GM21381 (cell line): Measurements from ENCODE around the gene ZSWIM6.

ENCODE experiments used
- ATAC-seq: cut with Tn5 transposase; IDR thresholded peaks from one replicate; pipeline ENCODE4 v1.9.1; 2021; ENCODE audit warnings: mild to moderate bottlenecking, moderate library complexity; ENCODE audit not compliant: unreplicated experiment

Gene ZSWIM6

DNA sequence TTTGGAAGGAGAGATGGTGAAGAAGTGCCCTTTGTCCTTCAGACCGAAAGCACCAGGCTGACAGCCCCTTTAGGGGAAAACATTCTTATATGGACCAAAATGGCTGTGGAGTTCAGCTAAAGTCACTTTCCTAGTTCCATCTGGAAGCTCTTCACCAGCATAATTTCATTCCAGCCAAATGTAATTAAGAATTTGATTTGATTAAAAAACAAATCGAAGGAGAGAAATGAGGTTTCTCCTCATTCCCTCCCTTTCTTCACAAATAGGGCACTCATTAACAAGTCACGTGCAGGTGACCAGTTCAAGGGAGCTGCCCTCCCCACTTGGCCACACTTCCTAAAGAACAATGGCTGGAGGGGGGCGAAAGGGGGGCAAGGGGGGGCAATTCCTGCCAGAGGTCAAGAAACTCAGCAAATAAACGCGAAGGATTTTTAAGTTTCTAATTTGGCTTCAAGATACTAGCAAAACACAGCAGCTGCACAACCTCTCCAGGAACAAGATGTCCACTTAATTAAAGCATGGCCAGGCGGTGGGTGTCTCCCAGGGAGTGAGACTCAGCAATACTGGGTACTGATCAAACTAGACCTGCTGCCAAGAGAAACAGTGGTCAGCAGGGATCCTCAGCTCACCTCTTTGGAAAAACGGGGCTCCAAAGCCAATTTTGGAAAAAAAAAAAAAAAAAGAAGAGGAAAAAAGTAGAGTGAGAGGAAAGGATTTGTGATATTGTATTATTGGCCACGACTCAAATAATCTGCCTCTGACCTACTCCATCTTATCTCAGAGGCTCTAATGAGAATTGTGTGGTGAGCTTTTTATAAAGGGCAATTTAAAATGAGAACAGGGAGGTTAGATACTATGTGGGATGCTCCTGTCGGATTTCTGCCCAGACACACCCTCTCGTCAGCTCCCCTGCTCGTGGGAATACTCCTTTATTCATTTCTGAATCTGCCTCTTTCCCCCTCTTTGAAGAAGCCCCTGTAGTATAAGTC is 254.3 kb downstream of the ZSWIM6 start:
- ATAC-seq = no peak

DNA sequence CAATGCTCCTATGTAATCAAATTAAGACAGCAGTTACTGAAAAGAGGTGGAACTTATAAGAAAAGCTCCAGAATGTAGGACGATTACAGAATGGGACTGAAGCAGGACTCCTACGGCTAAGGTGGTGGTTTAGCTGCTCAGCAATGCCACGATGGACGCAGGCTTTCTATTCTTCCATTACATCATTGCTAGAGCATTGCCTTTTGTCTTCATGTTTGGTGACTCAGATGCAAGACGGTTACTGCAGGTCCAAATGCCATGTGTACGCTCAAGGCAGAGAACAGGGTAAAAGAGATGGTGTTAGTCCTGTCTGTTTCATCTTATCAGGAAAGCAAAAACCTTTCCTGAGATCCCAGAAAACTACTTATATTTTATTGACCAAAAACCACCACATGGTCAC is 255.1 kb downstream of the ZSWIM6 start:
- ATAC-seq = no peak

DNA sequence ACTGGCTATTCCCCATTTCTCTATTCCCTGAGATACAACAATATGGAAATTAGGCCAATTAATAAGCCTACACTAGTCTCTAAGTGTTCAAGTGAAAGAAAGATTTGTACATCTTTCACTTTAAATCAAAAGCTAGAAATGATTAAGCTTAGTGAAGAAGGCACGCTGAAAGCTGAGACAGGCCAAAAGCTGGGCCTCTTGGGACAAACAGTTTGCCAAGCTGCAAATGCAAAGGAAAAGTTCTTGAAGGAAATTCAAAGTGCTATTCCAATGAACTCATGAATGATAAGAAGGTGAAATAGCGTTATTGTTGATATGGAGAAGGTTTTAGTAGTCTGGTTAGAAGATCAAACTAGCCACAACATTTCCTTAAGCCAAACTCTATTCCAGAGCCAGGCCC is 256.2 kb downstream of the ZSWIM6 start:
- ATAC-seq = no peak

DNA sequence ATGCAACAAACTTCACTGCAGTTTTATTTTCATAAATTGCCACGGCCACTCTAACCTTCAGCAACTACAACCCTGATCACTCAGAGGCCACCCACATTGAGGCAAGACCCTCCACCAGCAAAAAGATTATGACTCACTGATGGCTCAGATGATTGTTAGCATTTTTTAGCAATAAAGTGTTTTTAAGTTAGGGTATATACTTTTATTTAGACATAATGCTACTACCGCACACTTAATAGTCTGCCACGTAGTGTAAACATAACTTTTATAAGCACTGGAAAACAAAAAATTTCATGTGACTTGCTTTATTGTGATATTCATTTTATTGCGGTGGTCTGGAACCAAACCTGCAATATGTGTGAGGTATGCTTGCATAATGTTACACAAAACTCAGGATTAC is 257.9 kb downstream of the ZSWIM6 start:
- no peak for ATAC-seq

DNA sequence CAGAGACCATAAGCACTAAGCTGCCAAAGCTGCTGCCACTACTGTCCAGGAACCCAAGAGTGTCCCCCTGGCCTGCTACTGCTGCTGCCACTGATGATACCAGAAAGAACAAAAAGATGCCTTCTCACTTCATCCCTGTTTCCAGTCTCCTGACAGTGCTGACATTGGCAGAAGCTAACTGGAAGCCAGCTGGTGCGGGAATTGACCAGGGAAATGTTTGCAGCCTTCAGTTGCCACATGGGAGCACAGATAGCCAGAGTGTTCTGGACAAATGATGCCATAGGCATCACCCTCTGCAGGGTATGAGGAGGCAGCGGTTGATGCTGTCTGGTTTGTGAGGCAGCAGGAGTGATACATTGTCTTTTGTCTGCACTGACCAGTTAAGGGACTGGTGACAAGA is 258.4 kb downstream of the ZSWIM6 start:
- no peak for ATAC-seq

DNA sequence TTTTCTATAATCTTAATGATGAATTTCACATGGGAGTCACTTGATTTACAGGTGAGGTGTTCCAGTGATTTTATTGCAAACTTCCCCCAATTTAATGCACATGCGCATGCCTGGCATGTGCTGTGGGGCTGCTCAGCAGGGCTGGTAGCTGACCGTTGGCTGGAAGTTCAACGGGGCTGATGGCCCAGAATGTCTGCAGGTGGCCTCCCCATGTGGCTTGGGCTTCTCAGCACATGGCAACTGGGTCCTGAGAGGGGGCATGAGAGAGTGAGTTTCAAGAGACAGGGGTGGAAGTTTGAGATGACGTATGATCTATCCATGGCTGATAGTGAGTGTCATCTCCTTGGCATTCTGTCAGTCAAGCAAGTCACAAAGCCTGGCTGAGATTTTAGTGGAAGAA is 259.8 kb downstream of the ZSWIM6 start:
- ATAC-seq = no peak

DNA sequence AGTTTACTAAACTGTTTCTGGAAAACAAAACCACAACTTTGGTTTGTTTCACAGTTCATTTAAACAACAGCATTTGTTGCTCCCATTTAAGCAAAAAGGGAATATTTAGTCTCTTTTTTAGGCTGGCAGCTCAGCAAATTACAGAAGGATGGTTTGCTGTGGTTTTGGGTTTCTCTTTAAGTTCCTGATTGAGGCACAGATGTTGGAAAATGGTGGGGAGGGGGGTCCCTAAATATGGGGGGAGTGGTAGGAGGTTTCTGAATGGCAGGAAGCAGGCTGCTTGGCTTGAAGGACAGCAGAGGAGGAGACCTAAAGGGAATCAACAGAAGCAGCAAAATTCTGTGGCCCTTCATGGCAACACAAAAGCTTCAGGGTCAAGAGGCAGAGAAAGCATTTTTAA is 263.4 kb downstream of the ZSWIM6 start:
- ATAC-seq = no peak
